ENCODE results near the gene HECW1.

HECW1 gene

DNA sequence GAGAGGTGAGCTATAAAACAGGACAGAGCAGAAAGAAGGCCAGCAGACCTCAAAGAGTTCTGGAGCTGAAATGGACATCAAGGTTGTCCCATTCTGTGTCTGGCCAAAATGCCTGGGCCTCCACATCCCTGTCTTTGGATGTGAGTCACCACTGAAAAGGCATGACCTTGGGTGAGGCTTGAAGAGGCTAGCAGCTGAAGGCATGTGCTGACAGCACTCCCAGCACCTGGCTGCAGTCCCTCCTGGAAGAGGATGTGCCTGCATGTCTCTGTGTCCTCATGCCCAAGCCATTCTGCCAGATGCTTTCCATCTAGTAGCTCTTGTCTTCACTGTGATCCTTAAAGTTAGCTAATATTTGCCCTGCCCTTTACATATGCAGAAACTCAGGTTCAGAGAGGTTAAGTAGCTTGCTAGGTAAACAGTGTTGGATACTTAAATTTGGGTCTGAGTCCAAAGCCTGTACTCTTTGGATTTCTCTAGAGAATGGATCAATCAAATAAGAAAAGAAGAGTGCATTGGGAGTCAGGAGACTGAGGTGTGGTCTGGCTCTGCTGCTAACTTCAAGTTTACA, 35.8 kb downstream of the HECW1 start:
- DNase-seq (ENCODE audit: insufficient read length, low spot score) (no peak), FAIRE-seq (peak; percentile 57)
- TF ChIP-seq POLR2A (IDR thresholded peaks at IDR 0.05; ENCODE audit: low read depth, low read length), result no peak

DNA sequence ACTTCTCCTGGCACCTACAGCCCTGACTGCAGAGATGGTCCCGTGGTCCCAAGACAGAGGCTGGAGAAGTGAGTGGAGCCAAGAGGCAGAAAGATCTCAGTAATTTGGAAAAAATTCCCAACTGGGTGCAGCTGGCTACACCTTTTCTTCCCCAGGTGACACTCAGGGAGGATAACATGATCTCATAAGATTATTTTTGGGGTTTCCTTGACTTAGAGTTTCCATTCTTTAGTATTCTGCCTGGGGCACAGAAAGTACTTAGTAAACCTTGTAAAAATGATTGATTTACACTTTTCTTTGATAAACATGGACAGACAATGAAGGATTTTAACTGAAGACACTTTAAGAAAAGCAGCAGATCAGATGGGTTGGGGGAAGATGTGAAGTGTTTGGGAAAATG, 38.6 kb downstream of the HECW1 start:
- no peak for DNase-seq (ENCODE audit: insufficient read length, low spot score)
- FAIRE-seq, result no peak
- no peak for TF ChIP-seq POLR2A (IDR thresholded peaks at IDR 0.05; ENCODE audit: low read depth, low read length)

DNA sequence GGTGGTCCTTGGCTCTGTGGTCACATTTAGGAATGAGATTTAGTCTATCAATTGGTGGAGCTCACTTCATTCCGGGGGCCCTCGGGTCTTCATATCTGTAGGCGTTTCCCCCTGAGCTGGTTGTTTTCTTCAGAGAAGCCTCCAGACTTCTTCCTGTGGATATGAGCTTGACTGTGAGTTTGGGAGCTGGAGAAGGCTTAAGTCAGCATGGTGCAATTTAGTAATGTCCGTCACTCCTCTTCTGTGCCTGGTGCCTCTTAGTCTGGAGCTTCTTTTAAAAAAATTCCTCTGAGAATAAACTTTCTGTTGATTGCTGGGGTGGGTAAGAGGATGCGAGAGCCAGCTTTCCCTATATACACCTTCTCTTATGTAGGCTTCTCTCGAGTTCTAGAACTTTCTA, 40.2 kb downstream of the HECW1 start:
- TF ChIP-seq POLR2A (IDR thresholded peaks at IDR 0.05; ENCODE audit: low read depth, low read length), result no peak
- DNase-seq (ENCODE audit: insufficient read length, low spot score), result no peak
- no peak for FAIRE-seq

DNA sequence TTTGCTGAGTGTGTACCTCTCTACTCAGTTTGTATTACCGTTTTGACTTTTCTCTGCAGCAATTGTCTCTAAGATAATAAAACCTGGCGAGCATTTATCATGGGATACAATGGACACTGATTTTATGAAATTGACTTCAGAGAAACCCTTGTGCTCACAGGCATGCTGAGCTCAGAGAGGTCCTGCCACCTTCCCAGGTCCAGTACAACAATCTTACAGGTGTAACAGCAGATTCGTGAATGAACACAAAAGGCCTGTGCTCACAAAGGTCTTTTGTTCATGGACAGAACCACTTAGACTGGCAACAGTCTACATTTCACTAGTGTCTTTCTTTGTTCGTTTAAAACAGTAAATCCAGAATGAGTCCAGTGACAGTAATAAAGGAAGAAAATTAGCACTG, 43.2 kb downstream of the HECW1 start:
- DNase-seq (ENCODE audit: insufficient read length, low spot score), result no peak
- no peak for FAIRE-seq
- no peak for TF ChIP-seq POLR2A (IDR thresholded peaks at IDR 0.05; ENCODE audit: low read depth, low read length)

DNA sequence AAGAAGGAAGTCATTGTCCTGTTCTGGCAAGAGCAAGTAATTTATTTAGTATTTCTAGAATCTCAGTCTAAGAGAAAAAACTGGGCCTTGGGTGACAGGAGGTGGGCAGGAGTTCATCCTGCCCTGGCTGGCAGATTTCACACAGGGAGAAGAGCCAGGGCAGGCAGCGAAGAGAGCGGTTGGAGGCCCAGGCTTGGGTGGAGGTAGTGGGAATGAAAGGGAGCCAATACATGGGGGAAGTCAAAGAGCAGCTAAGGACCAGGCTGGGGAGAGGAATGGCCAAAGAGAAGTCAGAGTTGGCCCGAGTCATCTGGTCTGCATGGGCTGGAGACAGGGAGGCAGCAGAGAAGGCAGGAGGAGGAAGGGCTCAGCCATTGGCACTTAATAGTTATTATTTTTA, 51.4 kb downstream of the HECW1 start:
- DNase-seq (ENCODE audit: insufficient read length, low spot score) (no peak), FAIRE-seq (no peak)
- TF ChIP-seq POLR2A (IDR thresholded peaks at IDR 0.05; ENCODE audit: low read depth, low read length), result no peak

DNA sequence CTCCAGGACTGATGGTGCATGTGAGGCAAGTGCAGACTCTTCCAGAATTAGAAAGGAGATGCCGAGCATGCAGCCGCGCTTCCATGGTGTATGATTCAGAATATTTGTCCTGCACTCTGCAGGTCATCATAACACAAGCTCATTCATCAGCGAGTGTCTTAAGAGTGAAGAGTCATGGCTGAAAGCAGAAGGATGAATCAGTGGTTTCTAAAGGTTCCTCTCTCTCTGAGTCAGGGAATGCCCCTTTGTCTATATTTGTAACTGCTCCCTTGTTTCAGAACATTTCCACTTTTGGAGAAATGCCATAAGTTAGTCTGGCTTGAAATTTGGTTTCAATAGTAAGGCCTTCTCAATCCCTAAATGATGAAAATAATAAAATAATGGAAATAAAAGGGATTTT, 52.3 kb downstream of the HECW1 start:
- FAIRE-seq (peak; percentile 98), DNase-seq (ENCODE audit: insufficient read length, low spot score) (peak; percentile 95)
- no peak for TF ChIP-seq POLR2A (IDR thresholded peaks at IDR 0.05; ENCODE audit: low read depth, low read length)

DNA sequence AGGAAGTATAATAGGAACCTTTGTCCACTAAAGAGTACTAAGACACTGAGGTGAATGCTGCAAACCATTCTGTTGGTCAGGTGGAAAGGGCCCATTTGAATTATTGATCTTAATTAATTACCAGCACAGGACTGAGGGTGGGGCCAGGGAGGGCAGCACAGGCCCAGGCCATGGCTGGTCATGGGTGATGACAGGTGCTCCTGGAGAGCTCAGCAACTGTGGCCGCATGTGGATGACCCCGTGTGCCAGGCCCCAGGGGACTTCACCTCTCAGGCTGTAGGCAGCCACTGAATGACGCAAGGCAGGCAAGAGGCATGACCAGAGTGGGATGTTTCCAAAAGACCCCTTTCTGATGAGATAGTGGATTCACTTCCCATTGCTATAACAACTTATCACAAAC, 54.2 kb downstream of the HECW1 start:
- DNase-seq (ENCODE audit: insufficient read length, low spot score), result no peak
- FAIRE-seq, result no peak
- TF ChIP-seq POLR2A (IDR thresholded peaks at IDR 0.05; ENCODE audit: low read depth, low read length), result no peak

DNA sequence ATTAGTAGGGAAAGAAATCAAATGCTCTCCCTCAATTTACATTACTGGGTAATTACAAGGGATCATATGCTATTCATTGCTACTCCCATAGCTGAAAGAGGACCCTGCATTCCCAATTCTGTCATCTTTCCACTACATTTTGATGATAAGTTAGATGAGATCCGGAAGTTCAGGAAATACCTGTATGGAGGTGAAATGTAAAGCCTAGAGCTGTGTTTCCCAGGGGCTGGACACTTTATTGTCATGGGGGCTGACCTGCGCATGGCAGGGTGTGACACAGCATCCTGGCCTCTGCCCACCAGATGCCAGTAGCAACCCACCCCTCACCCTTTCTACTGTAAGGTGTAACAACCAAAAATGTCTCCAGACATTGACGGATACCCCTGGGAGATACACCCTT, 56.6 kb downstream of the HECW1 start:
- FAIRE-seq (no peak), DNase-seq (ENCODE audit: insufficient read length, low spot score) (no peak)
- TF ChIP-seq POLR2A (IDR thresholded peaks at IDR 0.05; ENCODE audit: low read depth, low read length), result no peak

DNA sequence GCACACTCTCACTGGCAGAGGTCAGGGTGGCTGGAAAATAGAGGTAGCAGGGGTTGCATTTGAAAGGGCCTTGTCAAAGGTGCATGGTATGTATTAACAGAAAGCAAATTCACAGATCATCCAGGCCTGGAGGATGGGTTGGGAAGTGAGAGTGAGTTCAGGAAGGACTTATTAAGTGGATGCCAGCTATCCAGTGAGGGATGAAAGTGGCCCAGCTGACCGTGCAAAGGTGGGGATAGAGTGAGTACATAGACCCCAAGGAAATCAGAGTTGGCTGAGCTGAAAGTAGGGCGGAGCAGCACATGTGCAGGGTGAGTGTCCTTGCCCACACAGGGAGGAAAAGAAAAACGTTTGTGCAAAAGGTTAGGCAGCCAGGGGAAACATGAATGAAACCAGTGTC, 58.1 kb downstream of the HECW1 start:
- TF ChIP-seq POLR2A (IDR thresholded peaks at IDR 0.05; ENCODE audit: low read depth, low read length), result no peak
- no peak for FAIRE-seq
- DNase-seq (ENCODE audit: insufficient read length, low spot score), result no peak

DNA sequence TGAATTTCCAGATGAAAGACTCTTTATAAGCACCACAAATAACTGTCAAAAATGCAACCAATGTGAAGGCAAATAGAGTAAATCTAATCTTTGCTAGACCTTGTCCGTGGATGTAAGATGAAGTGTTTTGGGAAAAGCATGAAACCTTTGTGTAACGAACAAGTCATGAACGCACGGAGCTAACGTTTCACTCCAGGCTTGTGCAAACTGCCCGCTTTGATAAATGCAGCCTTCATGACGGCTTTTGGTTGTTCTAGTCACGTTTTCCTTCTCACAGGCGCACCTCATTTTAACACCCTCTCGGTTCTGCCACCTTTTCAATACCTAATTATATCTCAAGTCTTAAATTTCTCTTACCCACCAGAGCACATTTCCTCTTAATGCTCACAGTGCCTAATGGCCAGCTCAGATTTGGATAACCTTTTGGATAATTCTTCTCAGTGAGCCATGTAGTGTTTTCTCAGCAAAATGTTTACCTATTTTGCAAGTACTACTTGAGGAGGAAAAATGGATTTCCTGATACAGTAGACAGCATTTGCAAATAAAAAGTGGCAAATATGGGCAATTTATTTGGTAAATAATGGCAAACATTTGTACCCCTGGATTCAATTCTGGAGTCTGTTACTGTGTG, 63.2 kb downstream of the HECW1 start:
- no peak for TF ChIP-seq POLR2A (IDR thresholded peaks at IDR 0.05; ENCODE audit: low read depth, low read length)
- FAIRE-seq (no peak), DNase-seq (ENCODE audit: insufficient read length, low spot score) (no peak)

DNA sequence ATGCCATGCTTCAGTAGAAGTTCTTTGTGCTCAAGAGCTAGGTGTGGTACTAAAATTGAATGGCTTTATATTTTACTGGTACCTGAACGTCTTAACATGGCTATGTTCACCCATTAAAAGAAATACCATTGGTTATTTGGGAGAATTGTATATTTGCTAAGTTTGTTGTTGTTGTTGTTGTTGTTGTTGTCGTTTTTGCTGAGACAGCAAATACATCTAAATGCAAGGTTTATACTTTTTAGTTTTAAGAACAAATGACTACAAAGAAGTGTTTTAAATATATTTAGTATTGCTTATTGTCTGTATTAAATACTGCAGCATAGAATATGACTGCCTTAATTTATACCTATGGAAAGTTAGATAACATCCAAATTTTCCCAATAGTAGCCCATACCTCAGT, 66.9 kb downstream of the HECW1 start:
- DNase-seq (ENCODE audit: insufficient read length, low spot score) (no peak), FAIRE-seq (no peak)
- TF ChIP-seq POLR2A (IDR thresholded peaks at IDR 0.05; ENCODE audit: low read depth, low read length), result no peak

DNA sequence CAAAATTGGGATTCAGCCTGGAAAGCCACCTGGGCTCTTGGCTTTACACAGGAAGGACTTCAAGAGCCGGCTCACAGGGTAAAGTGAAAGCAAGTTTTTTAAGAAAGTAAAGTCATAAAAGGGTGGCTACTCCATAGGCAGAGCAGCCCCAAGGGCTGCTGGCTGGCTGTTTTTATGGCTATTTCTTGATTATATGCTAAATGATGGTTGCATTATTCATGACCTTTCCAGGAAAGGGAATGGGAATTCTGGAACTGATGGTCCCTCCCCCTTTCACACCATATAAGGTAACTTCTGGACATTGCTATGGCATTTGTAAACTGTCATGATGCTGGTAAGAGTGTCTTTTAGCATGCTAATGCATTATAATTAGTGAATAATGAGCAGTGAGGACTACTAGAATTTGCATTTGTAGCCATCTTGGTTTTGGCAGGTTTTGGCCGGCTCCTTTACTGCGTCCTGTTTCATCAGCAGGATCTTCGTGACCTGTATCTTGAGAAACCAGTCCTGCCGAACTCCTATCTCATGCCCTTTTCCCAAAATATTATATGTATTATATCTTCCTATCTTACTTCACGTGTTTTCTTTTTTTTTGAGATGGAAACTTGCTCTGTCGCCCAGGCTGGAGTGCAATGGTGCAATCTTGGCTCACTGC, 80.5 kb downstream of the HECW1 start:
- DNase-seq (ENCODE audit: insufficient read length, low spot score), result no peak
- TF ChIP-seq POLR2A (IDR thresholded peaks at IDR 0.05; ENCODE audit: low read depth, low read length), result no peak
- FAIRE-seq, result no peak

DNA sequence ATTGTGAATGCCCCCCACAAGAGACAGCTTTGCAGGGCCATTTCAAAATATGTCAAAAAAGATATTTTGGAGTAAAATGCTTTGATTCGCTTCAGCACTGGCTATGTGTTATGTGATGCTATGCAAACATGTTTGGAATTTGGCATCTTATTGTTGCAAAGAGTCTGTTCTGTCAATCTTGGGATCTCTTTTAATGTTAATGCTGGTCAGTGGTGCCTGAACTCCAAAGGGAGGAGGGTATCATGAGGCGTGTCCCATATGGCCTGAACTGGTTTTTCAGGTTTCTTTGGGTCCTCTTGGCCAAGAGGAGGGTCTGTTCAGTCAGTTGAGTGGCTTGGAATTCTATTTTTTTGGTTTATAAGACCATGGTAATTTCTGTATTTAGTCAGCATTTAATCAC, 81.4 kb downstream of the HECW1 start:
- no peak for DNase-seq (ENCODE audit: insufficient read length, low spot score)
- no peak for TF ChIP-seq POLR2A (IDR thresholded peaks at IDR 0.05; ENCODE audit: low read depth, low read length)
- FAIRE-seq, result no peak

DNA sequence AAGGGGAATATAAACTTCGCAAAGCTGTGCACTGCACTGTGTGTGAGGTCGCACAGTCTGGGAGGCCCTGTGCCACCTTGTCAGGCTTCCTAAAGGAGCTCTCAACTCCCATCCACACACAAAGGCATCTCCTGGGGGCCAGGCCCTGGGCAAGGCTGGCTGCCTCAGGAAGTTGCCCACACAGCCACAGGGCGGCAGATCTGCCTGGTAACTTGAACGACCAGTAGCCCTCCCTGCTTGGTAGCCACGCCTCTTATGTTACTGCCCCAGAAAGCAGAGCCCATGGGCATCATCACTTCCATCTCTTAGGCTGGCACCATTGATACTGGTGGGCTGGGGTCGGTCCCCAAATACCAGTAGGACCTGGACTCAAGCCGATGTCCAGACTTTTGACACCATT, 82.8 kb downstream of the HECW1 start:
- FAIRE-seq (no peak), DNase-seq (ENCODE audit: insufficient read length, low spot score) (no peak)
- no peak for TF ChIP-seq POLR2A (IDR thresholded peaks at IDR 0.05; ENCODE audit: low read depth, low read length)

DNA sequence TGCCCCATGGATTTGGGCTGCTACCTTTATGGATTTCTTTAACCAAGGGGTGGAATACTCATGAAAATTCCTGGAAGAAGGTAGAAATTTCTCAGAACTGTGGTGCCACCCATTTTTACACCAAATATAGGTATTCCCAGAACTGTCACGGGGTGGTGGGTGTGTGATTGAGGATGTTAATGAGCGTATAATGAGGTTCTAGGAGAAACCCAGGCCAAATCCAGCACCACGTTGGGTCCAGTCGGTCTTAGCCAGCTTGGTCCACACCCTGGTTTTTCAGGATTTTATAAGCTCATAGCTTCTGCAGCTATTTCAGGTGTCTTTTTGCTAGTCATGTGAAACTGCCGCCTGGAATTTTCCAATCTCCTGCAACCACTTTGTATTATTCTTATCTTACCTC, 83.3 kb downstream of the HECW1 start:
- FAIRE-seq (no peak), DNase-seq (ENCODE audit: insufficient read length, low spot score) (no peak)
- no peak for TF ChIP-seq POLR2A (IDR thresholded peaks at IDR 0.05; ENCODE audit: low read depth, low read length)

All from H54 (cell line).